H1 (cell line): ENCODE measurements around the gene PRSS36. TPM values are rescaled to one million over a fixed set of nuclear protein-coding genes. Genes with fewer than 3 reads are reported as not detected.

Experiments used
- BRCA1 ChIP-seq: IDR thresholded peaks from 2 replicates; pipeline ENCODE4 v1.6.1; 2012; ENCODE audit warnings: low read depth, low read length, improper control_type of control experiment
- CHD2 ChIP-seq: IDR thresholded peaks from 2 replicates; pipeline ENCODE4 v1.6.1; 2012; ENCODE audit warnings: low read length, improper control_type of control experiment
- EP300 ChIP-seq, 2 experiments: IDR thresholded peaks; 1 replicate in 1 of 2; 2 replicates in 1 of 2; pipeline ENCODE4 v1.6.1; 2011 to 2012; ENCODE audit warnings: low read depth in 2 of 2, low read length in 2 of 2, mild to moderate bottlenecking in 2 of 2, borderline replicate concordance in 1 of 2, inconsistent platforms in 1 of 2, moderate library complexity in 1 of 2
- HDAC2 ChIP-seq, 2 experiments: fragments of 300-600 bp in 1 of 2; sonication (generic) in 1 of 2; IDR thresholded peaks; 2 replicates each; pipeline ENCODE4 v1.6.1; 2011 to 2012; ENCODE audit warnings: low read depth in 2 of 2, low read length in 2 of 2, mild to moderate bottlenecking in 2 of 2, moderate library complexity in 2 of 2, borderline replicate concordance in 1 of 2, inconsistent platforms in 1 of 2
- HDAC6 ChIP-seq: IDR thresholded peaks from one replicate; pipeline ENCODE4 v1.7.1; 2012; ENCODE audit warnings: low read depth, mild to moderate bottlenecking, inconsistent platforms, low read length, moderate library complexity
- KDM1A ChIP-seq: fragments of 200-600, 300-600 bp; sonication (generic); IDR thresholded peaks from 2 replicates; pipeline ENCODE4 v1.7.1; 2016; ENCODE audit warnings: mild to moderate bottlenecking, low read length, borderline replicate concordance
- MAFK ChIP-seq: IDR thresholded peaks from 2 replicates; pipeline ENCODE4 v1.6.1; 2012; ENCODE audit warnings: low read depth, mild to moderate bottlenecking, improper control_type of control experiment, low read length
- POLR2AphosphoS5 ChIP-seq: IDR thresholded peaks from 2 replicates; pipeline ENCODE4 v1.6.1; 2011; ENCODE audit warnings: low read depth, low read length
- POU5F1 ChIP-seq: IDR thresholded peaks from 2 replicates; pipeline ENCODE4 v1.6.1; 2011; ENCODE audit warnings: low read depth, mild to moderate bottlenecking, low read length, moderate library complexity
- RBBP5 ChIP-seq: IDR thresholded peaks from 2 replicates; pipeline ENCODE4 v1.7.1; 2012; ENCODE audit warnings: low read depth, mild to moderate bottlenecking, inconsistent platforms, low read length, moderate library complexity, borderline replicate concordance
- RFX5 ChIP-seq: IDR thresholded peaks from 2 replicates; pipeline ENCODE4 v1.6.1; 2011; ENCODE audit warnings: low read depth, low read length, improper control_type of control experiment, borderline replicate concordance
- RNF2 ChIP-seq: fragments of 200-900, 300-1000 bp; sonication (generic); IDR thresholded peaks from 2 replicates; pipeline ENCODE4 v1.7.1; 2016; ENCODE audit warnings: borderline replicate concordance, low read depth, mild to moderate bottlenecking, antibody characterized with exemption, low read length; ENCODE audit not compliant: poor library complexity, severe bottlenecking; ENCODE audit errors: missing control alignments
- SIN3A ChIP-seq, 2 experiments: IDR thresholded peaks in 1 of 2; conservative IDR thresholded peaks in 1 of 2; 2 replicates each; pipeline ENCODE4 v1.6.1; 2011 to 2012; ENCODE audit warnings: low read length in 2 of 2, improper control_type of control experiment in 1 of 2, low read depth in 1 of 2, mild to moderate bottlenecking in 1 of 2
- TAF7 ChIP-seq: optimal IDR thresholded peaks from 2 replicates; pipeline ENCODE3; 2011; ENCODE audit warnings: low read depth, mild to moderate bottlenecking, inconsistent platforms, low read length, moderate library complexity, borderline replicate concordance
- TBP ChIP-seq: IDR thresholded peaks from 2 replicates; pipeline ENCODE4 v1.6.1; 2011; ENCODE audit warnings: low read depth, low read length, improper control_type of control experiment
- polyA plus RNA-seq, 7 experiments: library from polyadenylated mRNA; depleted of rRNA in 3 of 7; stranded (reverse) in 5 of 7; unstranded in 2 of 7; fragments of >200 nt in 5 of 7; fragments of 200-250 nt in 2 of 7; gene quantifications; 1 replicate in 5 of 7; 2 replicates in 1 of 7; 4 replicates in 1 of 7; pipeline versions ENCODE4 v1.2.1 to v1.2.3, GENCODE V29; 2011 to 2013; ENCODE audit warnings: missing spikeins in 2 of 7, mixed read lengths in 2 of 7
- total RNA-seq: library from RNA; stranded (reverse); fragmentation: NEBNext Ultra II Directional; extraction: Animal tissue kit (Norgen Biotek cat#: 25700); gene quantifications from 2 replicates; pipeline ENCODE4 v1.2.1, GENCODE V29; 2021
- TF ChIP-seq, protein P1 (sequence below), 3 experiments: IDR thresholded peaks; 1 replicate in 2 of 3; 2 replicates in 1 of 3; pipeline versions ENCODE4 v1.5.1 to v1.6.1; 2011; ENCODE audit warnings: low read length in 3 of 3, mild to moderate bottlenecking in 3 of 3, inconsistent platforms in 2 of 3, low read depth in 1 of 3, moderate library complexity in 1 of 3; ENCODE audit not compliant: insufficient read depth in 1 of 3; ENCODE audit errors: control extremely low read depth in 1 of 3
- TF ChIP-seq, protein P2 (sequence below): IDR thresholded peaks from 2 replicates; pipeline ENCODE4 v1.6.1; 2011; ENCODE audit warnings: low read depth, mild to moderate bottlenecking, low read length; ENCODE audit not compliant: insufficient read depth
- TF ChIP-seq, protein P3 (sequence below): IDR thresholded peaks from 2 replicates; pipeline ENCODE4 v1.6.1; 2012; ENCODE audit warnings: inconsistent platforms

PRSS36 gene
- total and polyA plus RNA-seq, 2 of the 8 experiments (the other 6 are each of a cell fraction or from before 2014, with no cell fraction given) = 1.3 to 1.9 TPM

DNA sequence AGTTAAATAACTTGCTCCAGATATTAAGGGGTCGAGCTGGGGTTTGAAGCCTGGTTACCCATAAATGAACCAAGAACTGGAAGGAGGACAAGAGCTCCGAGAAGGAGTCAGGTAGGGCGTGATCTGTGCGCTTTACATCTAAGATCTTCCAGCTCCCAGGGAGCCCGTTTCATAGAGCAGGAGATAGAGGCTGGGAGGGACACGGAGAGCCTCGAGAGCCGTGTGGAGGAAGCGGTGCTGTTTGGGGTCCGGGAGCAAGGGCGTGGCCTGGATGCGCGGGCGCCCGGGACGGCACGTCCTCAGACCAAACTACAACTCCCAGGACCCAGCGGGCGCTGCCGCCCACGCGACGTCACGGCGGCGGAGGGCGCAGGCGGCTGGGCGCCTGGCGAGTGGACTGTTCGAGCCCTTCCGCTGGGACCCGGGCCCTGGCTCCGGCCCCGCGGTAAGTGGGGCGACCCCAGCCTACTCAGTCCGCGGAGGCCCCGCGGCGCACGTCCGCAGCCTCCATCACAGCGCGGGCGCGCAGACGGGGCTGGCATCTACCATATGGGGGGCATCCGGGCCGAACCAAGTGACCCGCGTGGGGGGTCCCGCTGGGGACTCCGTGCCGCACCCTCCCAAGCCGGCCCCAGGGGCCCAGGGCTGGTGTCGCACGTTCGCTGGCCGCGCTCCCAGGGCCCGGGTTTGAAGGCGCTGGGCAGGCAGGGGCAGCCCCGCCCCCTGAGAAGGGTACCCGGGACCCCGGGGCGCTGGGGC lies 41.7 kb downstream of the PRSS36 start, which contains the start of gene BCKDK (continued):
- peak in 1 of 2 experiments; percentile 93; a peak in 2 of 4 replicates for TF ChIP-seq HDAC2 (IDR thresholded peaks at IDR 0.05; ENCODE audit: borderline replicate concordance in 1 of 2, low read depth in 2 of 2, low read length in 2 of 2)
- no peak for TF ChIP-seq TBP
- TF ChIP-seq POLR2AphosphoS5 = no peak
- no peak for TF ChIP-seq EP300 (IDR thresholded peaks at IDR 0.05; ENCODE audit: borderline replicate concordance in 1 of 2, low read depth in 2 of 2, low read length in 2 of 2)
- TF ChIP-seq, protein P1, sequence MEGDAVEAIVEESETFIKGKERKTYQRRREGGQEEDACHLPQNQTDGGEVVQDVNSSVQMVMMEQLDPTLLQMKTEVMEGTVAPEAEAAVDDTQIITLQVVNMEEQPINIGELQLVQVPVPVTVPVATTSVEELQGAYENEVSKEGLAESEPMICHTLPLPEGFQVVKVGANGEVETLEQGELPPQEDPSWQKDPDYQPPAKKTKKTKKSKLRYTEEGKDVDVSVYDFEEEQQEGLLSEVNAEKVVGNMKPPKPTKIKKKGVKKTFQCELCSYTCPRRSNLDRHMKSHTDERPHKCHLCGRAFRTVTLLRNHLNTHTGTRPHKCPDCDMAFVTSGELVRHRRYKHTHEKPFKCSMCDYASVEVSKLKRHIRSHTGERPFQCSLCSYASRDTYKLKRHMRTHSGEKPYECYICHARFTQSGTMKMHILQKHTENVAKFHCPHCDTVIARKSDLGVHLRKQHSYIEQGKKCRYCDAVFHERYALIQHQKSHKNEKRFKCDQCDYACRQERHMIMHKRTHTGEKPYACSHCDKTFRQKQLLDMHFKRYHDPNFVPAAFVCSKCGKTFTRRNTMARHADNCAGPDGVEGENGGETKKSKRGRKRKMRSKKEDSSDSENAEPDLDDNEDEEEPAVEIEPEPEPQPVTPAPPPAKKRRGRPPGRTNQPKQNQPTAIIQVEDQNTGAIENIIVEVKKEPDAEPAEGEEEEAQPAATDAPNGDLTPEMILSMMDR (IDR thresholded peaks at IDR 0.05; ENCODE audit: control extremely low read depth in 1 of 3, insufficient read depth in 1 of 3, low read depth in 1 of 3, low read length in 3 of 3) = no peak
- TF ChIP-seq BRCA1 = no peak
- TF ChIP-seq, protein P2, sequence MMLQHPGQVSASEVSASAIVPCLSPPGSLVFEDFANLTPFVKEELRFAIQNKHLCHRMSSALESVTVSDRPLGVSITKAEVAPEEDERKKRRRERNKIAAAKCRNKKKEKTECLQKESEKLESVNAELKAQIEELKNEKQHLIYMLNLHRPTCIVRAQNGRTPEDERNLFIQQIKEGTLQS = no peak
- TF ChIP-seq, protein P3, sequence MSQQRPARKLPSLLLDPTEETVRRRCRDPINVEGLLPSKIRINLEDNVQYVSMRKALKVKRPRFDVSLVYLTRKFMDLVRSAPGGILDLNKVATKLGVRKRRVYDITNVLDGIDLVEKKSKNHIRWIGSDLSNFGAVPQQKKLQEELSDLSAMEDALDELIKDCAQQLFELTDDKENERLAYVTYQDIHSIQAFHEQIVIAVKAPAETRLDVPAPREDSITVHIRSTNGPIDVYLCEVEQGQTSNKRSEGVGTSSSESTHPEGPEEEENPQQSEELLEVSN = 0 out of 2 replicates have a peak, but pooled peaks have one; percentile 14
- TF ChIP-seq POU5F1 = no peak
- no peak for TF ChIP-seq RNF2
- TF ChIP-seq SIN3A (conservative IDR thresholded peaks at IDR 0.05 in 1 of 2, IDR thresholded peaks at IDR 0.05 in 1 of 2; ENCODE audit: low read depth in 1 of 2, low read length in 2 of 2) = peak; percentile 19 to 72; a peak in 1 of 4 replicates
- TF ChIP-seq RBBP5 = no peak
- no peak for TF ChIP-seq CHD2
- TF ChIP-seq MAFK = no peak
- TF ChIP-seq TAF7 = no peak
- TF ChIP-seq HDAC6 = no peak
- no peak for TF ChIP-seq RFX5
- TF ChIP-seq KDM1A = no peak
